DLD1 (cell line): Measurements from ENCODE around the gene CYB5R3.
"Not testable (repeated sequence)": the region's sequence is repeated elsewhere in the genome, so short reads cannot be mapped to it uniquely, and the experiment has no call there.

ENCODE experiments used
- in situ Hi-C: cut with HindIII; loops from 2 replicates; pipeline ENCODE4 v1.10.0; 2017; ENCODE audit warnings: low sequenced_read_pairs

The CYB5R3 gene

GRCh38 chr22:42577141-42577540 is 72.1 kb downstream of the CYB5R3 start:
- in situ Hi-C loops: not testable (repeated sequence)

- in situ Hi-C loops: not testable (repeated sequence)
Measured at GRCh38 chr22:42575996-42576574, 73.1 kb downstream of the CYB5R3 start.

- in situ Hi-C loops: not testable (repeated sequence)
Measured at GRCh38 chr22:42574468-42574867, 74.7 kb downstream of the CYB5R3 start.

- in situ Hi-C loops: not testable (repeated sequence)
Measured at GRCh38 chr22:42574046-42574445, 75.1 kb downstream of the CYB5R3 start.

- in situ Hi-C loops: not testable (repeated sequence)
Measured at GRCh38 chr22:42571068-42571467, 78.1 kb downstream of the CYB5R3 start.

- in situ Hi-C loops: not testable (repeated sequence)
Measured at GRCh38 chr22:42570580-42570979, 78.6 kb downstream of the CYB5R3 start.

- in situ Hi-C loops: not testable (repeated sequence)
Measured at GRCh38 chr22:42567950-42568349, 81.2 kb downstream of the CYB5R3 start.
